Measurements from ENCODE around the gene EXOC6. TPM values are rescaled to one million over a fixed set of nuclear protein-coding genes. Genes with fewer than 3 reads are reported as not detected.

EXOC6 gene
- total and polyA plus RNA-seq, 10 of the 15 experiments (the other 5 are each of a cell fraction or from before 2014, with no cell fraction given) = 7.6 to 53.8 (median 13.3) TPM

DNA sequence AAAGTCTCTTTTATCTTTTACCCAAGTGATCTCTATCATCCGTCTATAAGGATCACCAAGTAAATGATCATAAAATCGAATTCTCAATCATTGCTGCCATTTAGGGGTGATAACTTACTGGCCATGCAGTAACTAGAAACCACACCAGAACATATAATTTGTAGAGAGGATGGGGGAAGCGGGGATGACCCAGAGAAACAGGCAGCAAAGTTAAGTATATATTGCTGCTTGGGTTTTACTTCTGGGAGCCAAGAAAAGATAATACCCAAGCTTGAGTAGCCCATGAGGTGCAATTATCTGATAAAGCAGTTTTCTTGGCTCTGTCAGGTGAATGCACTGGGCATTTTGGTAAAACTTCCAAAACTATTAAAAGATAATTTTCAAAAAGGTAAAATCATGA lies 18.9 kb downstream of the EXOC6 start (continued):
- TF ChIP-seq, protein P1, sequence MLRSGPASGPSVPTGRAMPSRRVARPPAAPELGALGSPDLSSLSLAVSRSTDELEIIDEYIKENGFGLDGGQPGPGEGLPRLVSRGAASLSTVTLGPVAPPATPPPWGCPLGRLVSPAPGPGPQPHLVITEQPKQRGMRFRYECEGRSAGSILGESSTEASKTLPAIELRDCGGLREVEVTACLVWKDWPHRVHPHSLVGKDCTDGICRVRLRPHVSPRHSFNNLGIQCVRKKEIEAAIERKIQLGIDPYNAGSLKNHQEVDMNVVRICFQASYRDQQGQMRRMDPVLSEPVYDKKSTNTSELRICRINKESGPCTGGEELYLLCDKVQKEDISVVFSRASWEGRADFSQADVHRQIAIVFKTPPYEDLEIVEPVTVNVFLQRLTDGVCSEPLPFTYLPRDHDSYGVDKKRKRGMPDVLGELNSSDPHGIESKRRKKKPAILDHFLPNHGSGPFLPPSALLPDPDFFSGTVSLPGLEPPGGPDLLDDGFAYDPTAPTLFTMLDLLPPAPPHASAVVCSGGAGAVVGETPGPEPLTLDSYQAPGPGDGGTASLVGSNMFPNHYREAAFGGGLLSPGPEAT (IDR thresholded peaks at IDR 0.05; ENCODE audit: low read depth) = no peak

DNA sequence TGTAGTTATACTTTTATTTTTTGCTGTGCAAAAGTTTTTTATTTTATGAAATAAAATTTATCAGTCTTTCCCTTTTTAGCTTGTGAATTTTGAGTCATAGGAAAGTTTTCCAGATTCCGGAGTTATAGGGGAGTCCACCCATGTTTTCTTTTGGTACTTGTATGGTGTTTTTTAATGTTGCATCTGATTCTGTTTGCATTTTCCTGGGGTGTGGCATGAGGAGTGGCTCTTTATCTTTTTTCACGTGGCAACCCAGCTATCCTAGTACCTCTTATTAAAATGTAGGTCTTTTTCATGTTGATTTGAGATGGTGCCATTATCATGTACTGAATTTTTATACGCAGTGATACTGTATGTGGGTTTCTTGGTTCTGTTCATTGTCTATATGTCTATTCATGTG lies 19.7 kb downstream of the EXOC6 start:
- Histone ChIP-seq H3K79me2 (ENCODE audit: control insufficient read depth, insufficient read depth, low read length) (no peaks in the 10 kb centered on the region), H3K9ac (ENCODE audit: control insufficient read depth, insufficient read depth, low read length) (no peak overlapping the region), H3K36me3 (ENCODE audit: control insufficient read depth in 2 of 2, insufficient read depth in 2 of 2, low read length in 1 of 2) (no peaks in the 10 kb centered on the region), H3K27ac (ENCODE audit: control insufficient read depth, insufficient read depth) (no peak overlapping the region), H4K20me1 (ENCODE audit: control insufficient read depth, insufficient read depth) (no peaks in the 10 kb centered on the region), H3K4me3 (no peak overlapping the region), H3K4me2 (ENCODE audit: control insufficient read depth, insufficient read depth) (no peak overlapping the region), H3K9me3 (replicated peaks; ENCODE audit: control insufficient read depth, insufficient read depth, low read length) (no peaks in the 10 kb centered on the region; the same call in 2 of the 3 replicates), H3K27me3 (replicated peaks in 1 of 2; ENCODE audit: control insufficient read depth in 2 of 2, insufficient read depth in 2 of 2, low read length in 1 of 2) (no peaks in the 10 kb centered on the region), H3K4me1 (ENCODE audit: control insufficient read depth, insufficient read depth, low read length) (no peaks in the 10 kb centered on the region), H2AFZ (ENCODE audit: control insufficient read depth, low read depth, low read length) (no peak overlapping the region)
- CTCF ChIA-PET = interaction anchor here (0.9 to 4.4 kb wide), 5 partner anchors 16 to 277 kb away, joined by 3 to 26 read pairs (median 5); no protein-coding TSS in a partner anchor
- RAD21 ChIA-PET (ENCODE audit: unreplicated experiment) = interaction anchor here (1.1 kb wide), 1 partner anchor 26 kb away, joined by 3 read pairs; no protein-coding TSS in a partner anchor
- in situ Hi-C loops (cut with MboI) (no loop called here), intact Hi-C loops (cut with micrococcal nuclease; ENCODE audit: unreplicated experiment) (no loop called here)
- SMC1A ChIA-PET (ENCODE audit: uncharacterized antibody, unreplicated experiment) = interaction anchor here (1.0 to 1.8 kb wide), 2 partner anchors 17 to 145 kb away, joined by 3 to 4 read pairs; no protein-coding TSS in a partner anchor
- POLR2A ChIA-PET = interaction anchor here (0.6 to 1.1 kb wide), 2 partner anchors 18 to 291 kb away, joined by 3 read pairs; no protein-coding TSS in a partner anchor
- DNase-seq (ENCODE audit: low read depth, low spot score) (no peak), FAIRE-seq (no peak), ATAC-seq (no peak)
- BruUV-seq (replicated peaks) = no TSS peak
- 53% methylated on average over 3 of the region's 3 CpGs for WGBS (ENCODE audit: insufficient coverage, insufficient replicate concordance, low lambda C conversion rate, missing lambda C conversion rate)
- TF ChIP-seq, protein P2, sequence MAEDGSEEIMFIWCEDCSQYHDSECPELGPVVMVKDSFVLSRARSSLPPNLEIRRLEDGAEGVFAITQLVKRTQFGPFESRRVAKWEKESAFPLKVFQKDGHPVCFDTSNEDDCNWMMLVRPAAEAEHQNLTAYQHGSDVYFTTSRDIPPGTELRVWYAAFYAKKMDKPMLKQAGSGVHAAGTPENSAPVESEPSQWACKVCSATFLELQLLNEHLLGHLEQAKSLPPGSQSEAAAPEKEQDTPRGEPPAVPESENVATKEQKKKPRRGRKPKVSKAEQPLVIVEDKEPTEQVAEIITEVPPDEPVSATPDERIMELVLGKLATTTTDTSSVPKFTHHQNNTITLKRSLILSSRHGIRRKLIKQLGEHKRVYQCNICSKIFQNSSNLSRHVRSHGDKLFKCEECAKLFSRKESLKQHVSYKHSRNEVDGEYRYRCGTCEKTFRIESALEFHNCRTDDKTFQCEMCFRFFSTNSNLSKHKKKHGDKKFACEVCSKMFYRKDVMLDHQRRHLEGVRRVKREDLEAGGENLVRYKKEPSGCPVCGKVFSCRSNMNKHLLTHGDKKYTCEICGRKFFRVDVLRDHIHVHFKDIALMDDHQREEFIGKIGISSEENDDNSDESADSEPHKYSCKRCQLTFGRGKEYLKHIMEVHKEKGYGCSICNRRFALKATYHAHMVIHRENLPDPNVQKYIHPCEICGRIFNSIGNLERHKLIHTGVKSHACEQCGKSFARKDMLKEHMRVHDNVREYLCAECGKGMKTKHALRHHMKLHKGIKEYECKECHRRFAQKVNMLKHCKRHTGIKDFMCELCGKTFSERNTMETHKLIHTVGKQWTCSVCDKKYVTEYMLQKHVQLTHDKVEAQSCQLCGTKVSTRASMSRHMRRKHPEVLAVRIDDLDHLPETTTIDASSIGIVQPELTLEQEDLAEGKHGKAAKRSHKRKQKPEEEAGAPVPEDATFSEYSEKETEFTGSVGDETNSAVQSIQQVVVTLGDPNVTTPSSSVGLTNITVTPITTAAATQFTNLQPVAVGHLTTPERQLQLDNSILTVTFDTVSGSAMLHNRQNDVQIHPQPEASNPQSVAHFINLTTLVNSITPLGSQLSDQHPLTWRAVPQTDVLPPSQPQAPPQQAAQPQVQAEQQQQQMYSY (CRISPR knock-in tag; IDR thresholded peaks at IDR 0.05) = no peak
- TF ChIP-seq POLR2A (IDR thresholded peaks at IDR 0.05; ENCODE audit: low read depth, low read length) = no peak
- TF ChIP-seq, protein P3, sequence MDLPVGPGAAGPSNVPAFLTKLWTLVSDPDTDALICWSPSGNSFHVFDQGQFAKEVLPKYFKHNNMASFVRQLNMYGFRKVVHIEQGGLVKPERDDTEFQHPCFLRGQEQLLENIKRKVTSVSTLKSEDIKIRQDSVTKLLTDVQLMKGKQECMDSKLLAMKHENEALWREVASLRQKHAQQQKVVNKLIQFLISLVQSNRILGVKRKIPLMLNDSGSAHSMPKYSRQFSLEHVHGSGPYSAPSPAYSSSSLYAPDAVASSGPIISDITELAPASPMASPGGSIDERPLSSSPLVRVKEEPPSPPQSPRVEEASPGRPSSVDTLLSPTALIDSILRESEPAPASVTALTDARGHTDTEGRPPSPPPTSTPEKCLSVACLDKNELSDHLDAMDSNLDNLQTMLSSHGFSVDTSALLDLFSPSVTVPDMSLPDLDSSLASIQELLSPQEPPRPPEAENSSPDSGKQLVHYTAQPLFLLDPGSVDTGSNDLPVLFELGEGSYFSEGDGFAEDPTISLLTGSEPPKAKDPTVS (IDR thresholded peaks at IDR 0.05; ENCODE audit: low read depth, low read length) = no peak
- TF ChIP-seq CBX5 (IDR thresholded peaks at IDR 0.05; ENCODE audit: low read depth) = no peak
- no peak for TF ChIP-seq TCF3 (IDR thresholded peaks at IDR 0.05; ENCODE audit: borderline replicate concordance, insufficient read depth, low read depth, low read length)
- no peak for TF ChIP-seq NR2C1 (IDR thresholded peaks at IDR 0.05)
- no peak for TF ChIP-seq CHD4 (IDR thresholded peaks at IDR 0.05)
- no peak for TF ChIP-seq TCF7 (IDR thresholded peaks at IDR 0.05; ENCODE audit: borderline replicate concordance)
- TF ChIP-seq BACH1 (IDR thresholded peaks at IDR 0.05; ENCODE audit: borderline replicate concordance) = no peak
- no peak for TF ChIP-seq WRNIP1 (IDR thresholded peaks at IDR 0.05; ENCODE audit: borderline replicate concordance, low read depth, low read length)
- no peak for TF ChIP-seq BRCA1 (IDR thresholded peaks at IDR 0.05; ENCODE audit: low read depth, low read length)
- no peak for TF ChIP-seq ETV6 (conservative IDR thresholded peaks at IDR 0.05 in 1 of 2, IDR thresholded peaks at IDR 0.05 in 1 of 2; ENCODE audit: borderline replicate concordance in 1 of 2, low read depth in 1 of 2)
- no peak for TF ChIP-seq TCF12 (IDR thresholded peaks at IDR 0.05; ENCODE audit: low read depth, low read length)
